HEK293 (cell line): ENCODE measurements around the gene SUFU.

ENCODE experiments used
- GLI2 ChIP-seq: fragments of 450-650 bp; formaldehyde crosslinking; IDR thresholded peaks from 2 replicates; pipeline ENCODE4; 2017; ENCODE audit warnings: missing biosample characterization, missing genetic modification characterization, low read depth, borderline replicate concordance
- OVOL3 ChIP-seq: fragments of 450-650 bp; formaldehyde crosslinking; IDR thresholded peaks from 2 replicates; pipeline ENCODE4 v1.5.1; 2016; ENCODE audit warnings: missing biosample characterization, missing genetic modification characterization
- PRDM2 ChIP-seq: fragments of 450-650 bp; formaldehyde crosslinking; IDR thresholded peaks from 2 replicates; pipeline ENCODE4 v1.5.1; 2016; ENCODE audit warnings: missing biosample characterization, missing genetic modification characterization, borderline replicate concordance
- PRDM6 ChIP-seq: fragments of 450-650 bp; formaldehyde crosslinking; IDR thresholded peaks from 2 replicates; pipeline ENCODE4 v1.5.1; 2017; ENCODE audit warnings: missing biosample characterization, missing genetic modification characterization
- SP2 ChIP-seq: fragments of 450-650 bp; formaldehyde crosslinking; IDR thresholded peaks from 2 replicates; pipeline ENCODE4 v1.5.1; 2016; ENCODE audit warnings: missing biosample characterization, missing genetic modification characterization
- YY1 ChIP-seq: fragments of 450-650 bp; formaldehyde crosslinking; IDR thresholded peaks from 2 replicates; pipeline ENCODE4 v1.5.1; 2018; ENCODE audit warnings: missing biosample characterization, missing genetic modification characterization
- ZBTB17 ChIP-seq: fragments of 450-650 bp; formaldehyde crosslinking; IDR thresholded peaks from 2 replicates; pipeline ENCODE4 v1.5.1; 2016; ENCODE audit warnings: missing biosample characterization, missing genetic modification characterization
- ZBTB20 ChIP-seq: fragments of 450-650 bp; formaldehyde crosslinking; IDR thresholded peaks from 2 replicates; pipeline ENCODE4 v1.5.1; 2016; ENCODE audit warnings: missing biosample characterization, missing genetic modification characterization
- ZFP3 ChIP-seq: fragments of 450-650 bp; formaldehyde crosslinking; IDR thresholded peaks from 2 replicates; pipeline ENCODE4 v1.5.1; 2016; ENCODE audit warnings: low read depth, missing biosample characterization, missing genetic modification characterization
- ZNF221 ChIP-seq: fragments of 450-650 bp; formaldehyde crosslinking; IDR thresholded peaks from 2 replicates; pipeline ENCODE4 v1.5.1; 2017; ENCODE audit warnings: missing biosample characterization, missing genetic modification characterization, borderline replicate concordance
- ZNF248 ChIP-seq: fragments of 450-650 bp; formaldehyde crosslinking; IDR thresholded peaks from 2 replicates; pipeline ENCODE4 v1.5.1; 2017; ENCODE audit warnings: missing biosample characterization, missing genetic modification characterization
- ZNF335 ChIP-seq: fragments of 450-650 bp; formaldehyde crosslinking; conservative IDR thresholded peaks from 2 replicates; pipeline ENCODE4 v1.5.1; 2016; ENCODE audit warnings: missing biosample characterization, missing genetic modification characterization
- ZNF426 ChIP-seq: fragments of 450-650 bp; formaldehyde crosslinking; IDR thresholded peaks from 2 replicates; pipeline ENCODE4 v1.5.1; 2017; ENCODE audit warnings: missing biosample characterization, missing genetic modification characterization, mild to moderate bottlenecking, inconsistent platforms, moderate library complexity
- ZNF48 ChIP-seq: fragments of 450-650 bp; formaldehyde crosslinking; IDR thresholded peaks from 2 replicates; pipeline ENCODE4 v1.5.1; 2016; ENCODE audit warnings: missing biosample characterization, missing genetic modification characterization
- ZNF558 ChIP-seq: fragments of 450-650 bp; formaldehyde crosslinking; IDR thresholded peaks from 2 replicates; pipeline ENCODE4 v1.5.1; 2016; ENCODE audit warnings: missing biosample characterization, missing genetic modification characterization
- ZNF571 ChIP-seq: fragments of 450-650 bp; formaldehyde crosslinking; IDR thresholded peaks from 2 replicates; pipeline ENCODE4 v1.5.0; 2017; ENCODE audit warnings: missing biosample characterization, missing genetic modification characterization
- ZNF623 ChIP-seq: fragments of 450-650 bp; formaldehyde crosslinking; IDR thresholded peaks from 2 replicates; pipeline ENCODE4 v1.5.1; 2016; ENCODE audit warnings: missing biosample characterization, missing genetic modification characterization
- ZNF670 ChIP-seq: fragments of 450-650 bp; formaldehyde crosslinking; IDR thresholded peaks from 2 replicates; pipeline ENCODE4 v1.5.1; 2016; ENCODE audit warnings: missing biosample characterization, missing genetic modification characterization, low read depth
- ZNF677 ChIP-seq: fragments of 450-650 bp; IDR thresholded peaks from 2 replicates; pipeline ENCODE4 v1.5.0; 2018; ENCODE audit warnings: missing biosample characterization, mild to moderate bottlenecking, missing genetic modification characterization, moderate library complexity
- ZNF76 ChIP-seq: fragments of 450-650 bp; formaldehyde crosslinking; IDR thresholded peaks from 2 replicates; pipeline ENCODE4; 2016; ENCODE audit warnings: low read depth, missing biosample characterization, missing genetic modification characterization, borderline replicate concordance
- ZNF768 ChIP-seq: fragments of 450-650 bp; formaldehyde crosslinking; IDR thresholded peaks from 2 replicates; pipeline ENCODE4 v1.5.1; 2018; ENCODE audit warnings: missing biosample characterization, mild to moderate bottlenecking, missing genetic modification characterization
- ZNF843 ChIP-seq: fragments of 450-650 bp; formaldehyde crosslinking; IDR thresholded peaks from 2 replicates; pipeline ENCODE4 v1.5.1; 2016; ENCODE audit warnings: missing biosample characterization, missing genetic modification characterization
- TF ChIP-seq, protein P1 (sequence below): fragments of 450-650 bp; formaldehyde crosslinking; IDR thresholded peaks from 2 replicates; pipeline ENCODE4 v1.5.1; 2016; ENCODE audit warnings: missing biosample characterization, missing genetic modification characterization
- TF ChIP-seq, protein P2 (sequence below): fragments of 450-650 bp; formaldehyde crosslinking; IDR thresholded peaks from 2 replicates; pipeline ENCODE4 v1.5.1; 2016; ENCODE audit warnings: missing biosample characterization, missing genetic modification characterization
- TF ChIP-seq, protein P3 (sequence below): fragments of 450-650 bp; formaldehyde crosslinking; IDR thresholded peaks from 2 replicates; pipeline ENCODE4 v1.5.1; 2016; ENCODE audit warnings: missing biosample characterization, missing genetic modification characterization

The SUFU gene

GRCh38 chr10:102645388-102645740, 141.6 kb downstream of the SUFU start (continued):
- TF ChIP-seq PRDM2 (tag by site-specific recombination) (no peak), ZNF670 (tag by site-specific recombination) (no peak), ZNF843 (tag by site-specific recombination) (no peak), ZNF76 (tag by site-specific recombination) (peak; percentile 82), SP2 (tag by site-specific recombination) (no peak), ZNF677 (tag by site-specific recombination) (no peak), OVOL3 (tag by site-specific recombination) (no peak), ZBTB17 (tag by site-specific recombination) (peak; percentile 35; the same call in 1 of the 2 replicates), ZNF335 (tag by site-specific recombination) (peak; percentile 68), ZNF558 (tag by site-specific recombination) (no peak), ZNF48 (tag by site-specific recombination) (no peak), ZNF768 (no peak), ZNF571 (no peak), GLI2 (tag by site-specific recombination) (no peak), ZBTB20 (tag by site-specific recombination) (peak; percentile 7), ZNF221 (tag by site-specific recombination) (no peak), ZFP3 (no peak), ZNF426 (tag by site-specific recombination) (no peak), YY1 (peak; percentile 52; the same call in 1 of the 2 replicates), PRDM6 (no peak), ZNF623 (tag by site-specific recombination) (no peak), ZNF248 (tag by site-specific recombination) (no peak)
- TF ChIP-seq, protein P1, sequence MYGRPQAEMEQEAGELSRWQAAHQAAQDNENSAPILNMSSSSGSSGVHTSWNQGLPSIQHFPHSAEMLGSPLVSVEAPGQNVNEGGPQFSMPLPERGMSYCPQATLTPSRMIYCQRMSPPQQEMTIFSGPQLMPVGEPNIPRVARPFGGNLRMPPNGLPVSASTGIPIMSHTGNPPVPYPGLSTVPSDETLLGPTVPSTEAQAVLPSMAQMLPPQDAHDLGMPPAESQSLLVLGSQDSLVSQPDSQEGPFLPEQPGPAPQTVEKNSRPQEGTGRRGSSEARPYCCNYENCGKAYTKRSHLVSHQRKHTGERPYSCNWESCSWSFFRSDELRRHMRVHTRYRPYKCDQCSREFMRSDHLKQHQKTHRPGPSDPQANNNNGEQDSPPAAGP (tag by site-specific recombination): no peak
- TF ChIP-seq, protein P2, sequence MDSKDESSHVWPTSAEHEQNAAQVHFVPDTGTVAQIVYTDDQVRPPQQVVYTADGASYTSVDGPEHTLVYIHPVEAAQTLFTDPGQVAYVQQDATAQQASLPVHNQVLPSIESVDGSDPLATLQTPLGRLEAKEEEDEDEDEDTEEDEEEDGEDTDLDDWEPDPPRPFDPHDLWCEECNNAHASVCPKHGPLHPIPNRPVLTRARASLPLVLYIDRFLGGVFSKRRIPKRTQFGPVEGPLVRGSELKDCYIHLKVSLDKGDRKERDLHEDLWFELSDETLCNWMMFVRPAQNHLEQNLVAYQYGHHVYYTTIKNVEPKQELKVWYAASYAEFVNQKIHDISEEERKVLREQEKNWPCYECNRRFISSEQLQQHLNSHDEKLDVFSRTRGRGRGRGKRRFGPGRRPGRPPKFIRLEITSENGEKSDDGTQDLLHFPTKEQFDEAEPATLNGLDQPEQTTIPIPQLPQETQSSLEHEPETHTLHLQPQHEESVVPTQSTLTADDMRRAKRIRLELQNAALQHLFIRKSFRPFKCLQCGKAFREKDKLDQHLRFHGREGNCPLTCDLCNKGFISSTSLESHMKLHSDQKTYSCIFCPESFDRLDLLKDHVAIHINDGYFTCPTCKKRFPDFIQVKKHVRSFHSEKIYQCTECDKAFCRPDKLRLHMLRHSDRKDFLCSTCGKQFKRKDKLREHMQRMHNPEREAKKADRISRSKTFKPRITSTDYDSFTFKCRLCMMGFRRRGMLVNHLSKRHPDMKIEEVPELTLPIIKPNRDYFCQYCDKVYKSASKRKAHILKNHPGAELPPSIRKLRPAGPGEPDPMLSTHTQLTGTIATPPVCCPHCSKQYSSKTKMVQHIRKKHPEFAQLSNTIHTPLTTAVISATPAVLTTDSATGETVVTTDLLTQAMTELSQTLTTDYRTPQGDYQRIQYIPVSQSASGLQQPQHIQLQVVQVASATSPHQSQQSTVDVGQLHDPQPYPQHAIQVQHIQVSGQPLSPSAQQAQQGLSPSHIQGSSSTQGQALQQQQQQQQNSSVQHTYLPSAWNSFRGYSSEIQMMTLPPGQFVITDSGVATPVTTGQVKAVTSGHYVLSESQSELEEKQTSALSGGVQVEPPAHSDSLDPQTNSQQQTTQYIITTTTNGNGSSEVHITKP (tag by site-specific recombination): peak; percentile 50
- TF ChIP-seq, protein P3, sequence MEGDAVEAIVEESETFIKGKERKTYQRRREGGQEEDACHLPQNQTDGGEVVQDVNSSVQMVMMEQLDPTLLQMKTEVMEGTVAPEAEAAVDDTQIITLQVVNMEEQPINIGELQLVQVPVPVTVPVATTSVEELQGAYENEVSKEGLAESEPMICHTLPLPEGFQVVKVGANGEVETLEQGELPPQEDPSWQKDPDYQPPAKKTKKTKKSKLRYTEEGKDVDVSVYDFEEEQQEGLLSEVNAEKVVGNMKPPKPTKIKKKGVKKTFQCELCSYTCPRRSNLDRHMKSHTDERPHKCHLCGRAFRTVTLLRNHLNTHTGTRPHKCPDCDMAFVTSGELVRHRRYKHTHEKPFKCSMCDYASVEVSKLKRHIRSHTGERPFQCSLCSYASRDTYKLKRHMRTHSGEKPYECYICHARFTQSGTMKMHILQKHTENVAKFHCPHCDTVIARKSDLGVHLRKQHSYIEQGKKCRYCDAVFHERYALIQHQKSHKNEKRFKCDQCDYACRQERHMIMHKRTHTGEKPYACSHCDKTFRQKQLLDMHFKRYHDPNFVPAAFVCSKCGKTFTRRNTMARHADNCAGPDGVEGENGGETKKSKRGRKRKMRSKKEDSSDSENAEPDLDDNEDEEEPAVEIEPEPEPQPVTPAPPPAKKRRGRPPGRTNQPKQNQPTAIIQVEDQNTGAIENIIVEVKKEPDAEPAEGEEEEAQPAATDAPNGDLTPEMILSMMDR (tag by site-specific recombination): no peak
